ENCODE results near the gene EPB41.
"Not testable (repeated sequence)": the region's sequence is repeated elsewhere in the genome, so short reads cannot be mapped to it uniquely, and the experiment has no call there.

Gene EPB41

GRCh38 chr1:29052100-29052499 is 137.7 kb downstream of the EPB41 start:
- no peak for DNase-seq (ENCODE audit: low read depth in 2 of 2)

- no peak for DNase-seq (ENCODE audit: low read depth in 2 of 2)
These were observed 138.6 kb downstream of the EPB41 start for GRCh38 chr1:29052941-29053340.

GRCh38 chr1:29055160-29055559 is 140.8 kb downstream of the EPB41 start:
- no peak for DNase-seq (ENCODE audit: low read depth in 2 of 2)

- DNase-seq (ENCODE audit: low read depth in 2 of 2) = no peak
These were observed 141.9 kb downstream of the EPB41 start for GRCh38 chr1:29056256-29056655.

GRCh38 chr1:29057700-29058099 is 143.3 kb downstream of the EPB41 start:
- no peak for DNase-seq (ENCODE audit: low read depth in 2 of 2)

GRCh38 chr1:29062157-29062942 is 148.0 kb downstream of the EPB41 start:
- DNase-seq (ENCODE audit: low read depth in 2 of 2) = peak in 1 of 2 donors; percentile 14

GRCh38 chr1:29064064-29064463 is 149.7 kb downstream of the EPB41 start:
- no peak for DNase-seq (ENCODE audit: low read depth in 2 of 2)

- DNase-seq (ENCODE audit: low read depth in 2 of 2) = no peak
These were observed 162.8 kb downstream of the EPB41 start for GRCh38 chr1:29077155-29077554.

GRCh38 chr1:29079916-29080629 is 165.7 kb downstream of the EPB41 start:
- DNase-seq (ENCODE audit: low read depth in 2 of 2) = not testable (repeated sequence)

GRCh38 chr1:29081201-29081600 is 166.8 kb downstream of the EPB41 start:
- DNase-seq (ENCODE audit: low read depth in 2 of 2) = no peak

- no peak for DNase-seq (ENCODE audit: low read depth in 2 of 2)
These were observed 168.2 kb downstream of the EPB41 start for GRCh38 chr1:29082519-29082918.

GRCh38 chr1:29083317-29084195 is 169.2 kb downstream of the EPB41 start:
- no peak for DNase-seq (ENCODE audit: low read depth in 2 of 2)

GRCh38 chr1:29084196-29084521 is 169.8 kb downstream of the EPB41 start:
- no peak for DNase-seq (ENCODE audit: low read depth in 2 of 2)

- no peak for DNase-seq (ENCODE audit: low read depth in 2 of 2)
These were observed 176.7 kb downstream of the EPB41 start for GRCh38 chr1:29090937-29091618.

- DNase-seq (ENCODE audit: low read depth in 2 of 2) = not testable (repeated sequence)
These were observed 178.3 kb downstream of the EPB41 start for GRCh38 chr1:29092704-29093103.

- DNase-seq (ENCODE audit: low read depth in 2 of 2) = no peak
These were observed 180.1 kb downstream of the EPB41 start for GRCh38 chr1:29094433-29094832.

- no peak for DNase-seq (ENCODE audit: low read depth in 2 of 2)
These were observed 180.6 kb downstream of the EPB41 start for GRCh38 chr1:29094954-29095353.

- DNase-seq (ENCODE audit: low read depth in 2 of 2) = no peak
These were observed 182.0 kb downstream of the EPB41 start for GRCh38 chr1:29096231-29096886.

- no peak for DNase-seq (ENCODE audit: low read depth in 2 of 2)
These were observed 184.9 kb downstream of the EPB41 start for GRCh38 chr1:29099286-29099685.

GRCh38 chr1:29100487-29100886 is 186.1 kb downstream of the EPB41 start:
- no peak for DNase-seq (ENCODE audit: low read depth in 2 of 2)

- no peak for DNase-seq (ENCODE audit: low read depth in 2 of 2)
These were observed 191.5 kb downstream of the EPB41 start for GRCh38 chr1:29105822-29106221.
